ENCODE results near the gene HAPLN3. TPM values are rescaled to one million over a fixed set of nuclear protein-coding genes. Genes with fewer than 3 reads are reported as not detected.

Gene HAPLN3
- total RNA-seq, 2 experiments from 2014 or later, result 79.0 to 80.2 TPM

GRCh38 chr15:88909956-88910831 is 14.8 kb upstream of the HAPLN3 start:
- H3K36me3 Mint-ChIP-seq (ENCODE audit: low read depth), result peaks cover 5% of the 10 kb centered on the region
- Histone ChIP-seq H3K4me3 (ENCODE audit: low read length) (no peak overlapping the region), H3K27me3 (ENCODE audit: control insufficient read depth in 1 of 2, insufficient read depth in 2 of 2, low read length in 2 of 2) (no peaks in the 10 kb centered on the region), H3K9me3 (ENCODE audit: control insufficient read depth in 1 of 2, insufficient read depth in 1 of 2, low read length in 2 of 2) (no peaks in the 10 kb centered on the region), H3K4me1 (ENCODE audit: insufficient read depth, low read length) (peaks cover 29% of the 10 kb centered on the region), H3K36me3 (ENCODE audit: insufficient read depth, low read length) (peaks cover 18% of the 10 kb centered on the region), H3K27ac (ENCODE audit: low read depth in 1 of 2, low read length in 2 of 2) (no peak overlapping the region)
- ChIA-PET POLR2A (no interaction called here), CTCF (no interaction called here)
- peaks cover 40% of the 10 kb centered on the region for H3K4me1 Mint-ChIP-seq (ENCODE audit: low read depth)
- peak overlapping the region; percentile 87 for H3K27ac Mint-ChIP-seq
- ATAC-seq (ENCODE audit: poor library complexity), result no peak
- H3K27me3 Mint-ChIP-seq, result no peaks in the 10 kb centered on the region
- H3K4me3 Mint-ChIP-seq, result peak overlapping the region; percentile 67
- TF ChIP-seq, protein P1, sequence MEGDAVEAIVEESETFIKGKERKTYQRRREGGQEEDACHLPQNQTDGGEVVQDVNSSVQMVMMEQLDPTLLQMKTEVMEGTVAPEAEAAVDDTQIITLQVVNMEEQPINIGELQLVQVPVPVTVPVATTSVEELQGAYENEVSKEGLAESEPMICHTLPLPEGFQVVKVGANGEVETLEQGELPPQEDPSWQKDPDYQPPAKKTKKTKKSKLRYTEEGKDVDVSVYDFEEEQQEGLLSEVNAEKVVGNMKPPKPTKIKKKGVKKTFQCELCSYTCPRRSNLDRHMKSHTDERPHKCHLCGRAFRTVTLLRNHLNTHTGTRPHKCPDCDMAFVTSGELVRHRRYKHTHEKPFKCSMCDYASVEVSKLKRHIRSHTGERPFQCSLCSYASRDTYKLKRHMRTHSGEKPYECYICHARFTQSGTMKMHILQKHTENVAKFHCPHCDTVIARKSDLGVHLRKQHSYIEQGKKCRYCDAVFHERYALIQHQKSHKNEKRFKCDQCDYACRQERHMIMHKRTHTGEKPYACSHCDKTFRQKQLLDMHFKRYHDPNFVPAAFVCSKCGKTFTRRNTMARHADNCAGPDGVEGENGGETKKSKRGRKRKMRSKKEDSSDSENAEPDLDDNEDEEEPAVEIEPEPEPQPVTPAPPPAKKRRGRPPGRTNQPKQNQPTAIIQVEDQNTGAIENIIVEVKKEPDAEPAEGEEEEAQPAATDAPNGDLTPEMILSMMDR (IDR thresholded peaks at IDR 0.05), result no peak
- no peaks in the 10 kb centered on the region for H3K9me3 Mint-ChIP-seq
- intact Hi-C loops (cut with DNase I, micrococcal nuclease), result loop anchor here in 1 of 2 experiments (5.0 to 10.0 kb wide), 2 partner anchors 288 to 365 kb away; partner anchors contain the start of genes AEN and DET1
- DNase-seq, result no peak

GRCh38 chr15:88908697-88909621 is 13.6 kb upstream of the HAPLN3 start:
- Mint-ChIP-seq H3K27me3 (no peaks in the 10 kb centered on the region), H3K27ac (peak overlapping the region; percentile 87), H3K9me3 (no peaks in the 10 kb centered on the region), H3K36me3 (ENCODE audit: low read depth) (peaks cover 5% of the 10 kb centered on the region), H3K4me1 (ENCODE audit: low read depth) (peaks cover 52% of the 10 kb centered on the region), H3K4me3 (peak overlapping the region; percentile 15)
- TF ChIP-seq, protein P1 (IDR thresholded peaks at IDR 0.05), result no peak
- ChIA-PET POLR2A (no interaction called here), CTCF (interaction anchor here (0.9 kb wide), 1 partner anchor 269 kb away, joined by 3 read pairs; no protein-coding TSS in a partner anchor)
- no peak for ATAC-seq (ENCODE audit: poor library complexity)
- Histone ChIP-seq H3K36me3 (ENCODE audit: insufficient read depth, low read length) (peaks cover 18% of the 10 kb centered on the region), H3K27me3 (ENCODE audit: control insufficient read depth in 1 of 2, insufficient read depth in 2 of 2, low read length in 2 of 2) (no peaks in the 10 kb centered on the region), H3K27ac (ENCODE audit: low read depth in 1 of 2, low read length in 2 of 2) (no peak overlapping the region), H3K4me1 (ENCODE audit: insufficient read depth, low read length) (peaks cover 40% of the 10 kb centered on the region), H3K9me3 (ENCODE audit: control insufficient read depth in 1 of 2, insufficient read depth in 1 of 2, low read length in 2 of 2) (no peaks in the 10 kb centered on the region), H3K4me3 (ENCODE audit: low read length) (no peak overlapping the region)
- intact Hi-C loops (cut with DNase I, micrococcal nuclease), result loop anchor here in 1 of 2 experiments (10.0 kb wide), 1 partner anchor 364 kb away; the partner anchor contains the start of gene DET1
- no peak for DNase-seq

DNA sequence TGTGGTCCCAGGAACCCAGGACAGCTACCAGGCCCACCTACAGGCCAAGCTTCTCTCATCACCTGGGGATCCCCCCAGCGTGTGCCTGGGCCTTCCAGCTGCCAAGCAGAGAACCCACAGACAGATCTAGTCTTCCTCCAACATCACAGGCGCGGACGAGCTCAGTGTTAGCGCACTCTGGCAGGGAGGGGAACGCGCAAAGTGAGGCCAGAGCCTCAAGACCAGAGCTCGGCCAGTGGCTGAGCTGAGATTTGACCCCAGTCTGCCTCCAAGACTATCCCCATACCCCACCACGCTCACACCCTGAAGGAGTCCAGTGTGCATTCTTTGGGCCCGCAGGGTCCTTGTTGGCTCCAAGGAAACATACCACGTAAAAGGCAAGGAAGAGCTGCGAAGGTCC is 12.8 kb upstream of the HAPLN3 start:
- DNase-seq, result no peak
- peaks cover 52% of the 10 kb centered on the region for H3K4me1 Mint-ChIP-seq (ENCODE audit: low read depth)
- H3K9me3 Mint-ChIP-seq, result no peaks in the 10 kb centered on the region
- intact Hi-C loops (cut with DNase I, micrococcal nuclease), result loop anchor here in 1 of 2 experiments (10.0 kb wide), 1 partner anchor 363 kb away; the partner anchor contains the start of gene DET1
- TF ChIP-seq, protein P1 (IDR thresholded peaks at IDR 0.05), result no peak
- Histone ChIP-seq H3K4me3 (ENCODE audit: low read length) (no peak overlapping the region), H3K36me3 (ENCODE audit: insufficient read depth, low read length) (peaks cover 18% of the 10 kb centered on the region), H3K9me3 (ENCODE audit: control insufficient read depth in 1 of 2, insufficient read depth in 1 of 2, low read length in 2 of 2) (no peaks in the 10 kb centered on the region), H3K4me1 (ENCODE audit: insufficient read depth, low read length) (peaks cover 42% of the 10 kb centered on the region), H3K27me3 (ENCODE audit: control insufficient read depth in 1 of 2, insufficient read depth in 2 of 2, low read length in 2 of 2) (no peaks in the 10 kb centered on the region), H3K27ac (ENCODE audit: low read depth in 1 of 2, low read length in 2 of 2) (no peak overlapping the region)
- ATAC-seq (ENCODE audit: poor library complexity), result no peak
- POLR2A ChIA-PET, result no interaction called here
- H3K36me3 Mint-ChIP-seq (ENCODE audit: low read depth), result peaks cover 5% of the 10 kb centered on the region
- H3K27me3 Mint-ChIP-seq, result no peaks in the 10 kb centered on the region
- CTCF ChIA-PET, result interaction anchor here (0.9 kb wide), 1 partner anchor 270 kb away, joined by 3 read pairs; no protein-coding TSS in a partner anchor
- no peak overlapping the region for H3K4me3 Mint-ChIP-seq
- H3K27ac Mint-ChIP-seq, result peak overlapping the region; percentile 74

Measured in CD4-positive, alpha-beta T cell (primary cell).